HCT116 (cell line): ENCODE measurements around the gene KRTAP10-8. TPM values are rescaled to one million over a fixed set of nuclear protein-coding genes. Genes with fewer than 3 reads are reported as not detected.
"Not testable (repeated sequence)": the region's sequence is repeated elsewhere in the genome, so short reads cannot be mapped to it uniquely, and the experiment has no call there.

Source experiments
- ATAC-seq: fragments of 200-7000 bp; cut with Tn5 transposase; 2 replicates; pipeline ENCODE4 v1.9.1; 2020; ENCODE audit warnings: mild to moderate bottlenecking, moderate library complexity
- BruUV-seq: library from RNA; stranded (reverse); fragments of 400-500 nt; replicated peaks from 2 replicates; lab custom pipeline; 2021; lab: Mats Ljungman, UMichigan
- CTCF ChIA-PET: fragments of 300-600 bp; sonication (Branson Sonifier 250); formaldehyde crosslinking; loops from one replicate; lab custom pipeline; 2021; ENCODE audit warnings: antibody characterized with exemption; lab: Charles Lee
- POLR2A ChIA-PET: fragments of 300-600, 350-600 bp; sonication (Branson Sonifier 250); formaldehyde crosslinking; loops from one replicate; lab custom pipeline; 2021; ENCODE audit warnings: antibody characterized with exemption; lab: Charles Lee
- RAD21 ChIA-PET, 2 experiments: fragments of 300-600 bp; sonication (Branson Sonifier 250); formaldehyde crosslinking; loops; one replicate each; lab custom pipeline; 2023; ENCODE audit warnings: low total read pairs in 2 of 2; ENCODE audit not compliant: uncharacterized antibody in 2 of 2, unreplicated experiment in 2 of 2, low non-redundant PET in 1 of 2; lab: Charles Lee
- DNase-seq: peaks from one replicate; pipeline ENCODE4 v3.0.0-alpha.2; 2010; ENCODE audit warnings: low read depth, low spot score
- H2AFZ ChIP-seq: fragments of 200-600 bp; shearing (Covaris generic), sonication (generic); 2 replicates; pipeline ENCODE4 v1.6.1; 2017; ENCODE audit warnings: low read depth, mixed run types, mixed read lengths, antibody characterized with exemption, low read length; ENCODE audit not compliant: poor library complexity, severe bottlenecking
- H3K27ac ChIP-seq: 2 replicates; pipeline ENCODE4 v1.5.1; 2012; ENCODE audit warnings: low read depth, low read length
- H3K27me3 ChIP-seq: fragments of 200-600 bp; sonication (generic); 2 replicates; pipeline ENCODE4 v1.6.1; 2016; ENCODE audit warnings: mixed run types, low read length, mixed read lengths; ENCODE audit not compliant: insufficient read depth
- H3K36me3 ChIP-seq, 2 experiments: fragments of 200-500 bp in 1 of 2; fragments of 200-600 bp in 1 of 2; sonication (Bioruptor generic) in 1 of 2; sonication (generic) in 1 of 2; 2 replicates each; pipeline versions ENCODE4 v1.5.1 to v1.6.1; 2014 to 2016; ENCODE audit warnings: low read length in 2 of 2, inconsistent platforms in 1 of 2, mixed read lengths in 1 of 2, mixed run types in 1 of 2; ENCODE audit not compliant: insufficient read depth in 2 of 2, control insufficient read depth in 1 of 2
- H3K4me1 ChIP-seq, 2 experiments: fragments of 200-600 bp in 1 of 2; sonication (generic) in 1 of 2; 2 replicates each; pipeline versions ENCODE4 v1.5.1 to v1.6.1; 2012 to 2017; ENCODE audit warnings: low read length in 2 of 2, inconsistent platforms in 1 of 2, mild to moderate bottlenecking in 1 of 2, mixed read lengths in 1 of 2, mixed run types in 1 of 2, moderate library complexity in 1 of 2; ENCODE audit not compliant: insufficient read depth in 2 of 2, control insufficient read depth in 1 of 2
- H3K4me2 ChIP-seq: fragments of 200-600 bp; sonication (generic); 2 replicates; pipeline ENCODE4 v1.6.1; 2017; ENCODE audit warnings: mixed run types, low read length, mixed read lengths
- H3K4me3 ChIP-seq, 2 experiments: fragments of 200-600 bp in 1 of 2; sonication (generic) in 1 of 2; replicated peaks in 1 of 2; 2 replicates each; pipeline ENCODE4 v1.5.1; 2011 to 2016; ENCODE audit warnings: low read length in 2 of 2, control low read depth in 1 of 2, low read depth in 1 of 2, mild to moderate bottlenecking in 1 of 2, mixed read lengths in 1 of 2, mixed run types in 1 of 2
- H3K79me2 ChIP-seq: fragments of 200-600 bp; sonication (generic); 2 replicates; pipeline ENCODE4 v1.6.1; 2017; ENCODE audit warnings: mild to moderate bottlenecking, mixed run types, low read length, moderate library complexity, mixed read lengths; ENCODE audit not compliant: insufficient read depth
- H3K9ac ChIP-seq: fragments of 200-600 bp; sonication (generic); 2 replicates; pipeline ENCODE4 v1.6.1; 2016; ENCODE audit warnings: low read length, mixed read lengths
- H3K9me2 ChIP-seq: fragments of 200-600 bp; sonication (generic), shearing (Covaris generic); 2 replicates; pipeline ENCODE4 v1.6.1; 2017; ENCODE audit warnings: mixed run types, mild to moderate bottlenecking, moderate library complexity; ENCODE audit not compliant: insufficient read depth
- H3K9me3 ChIP-seq, 2 experiments: fragments of 200-500 bp in 1 of 2; fragments of 200-600 bp in 1 of 2; sonication (Bioruptor generic) in 1 of 2; sonication (generic) in 1 of 2; 2 replicates each; pipeline ENCODE4 v1.6.1; 2014 to 2017; ENCODE audit warnings: low read length in 2 of 2, mixed read lengths in 2 of 2, inconsistent platforms in 1 of 2, low read depth in 1 of 2, mild to moderate bottlenecking in 1 of 2, mixed run types in 1 of 2, moderate library complexity in 1 of 2; ENCODE audit not compliant: control insufficient read depth in 1 of 2, insufficient read depth in 1 of 2
- H4K20me1 ChIP-seq: fragments of 200-600 bp; sonication (generic), shearing (Covaris generic); 2 replicates; pipeline ENCODE4 v1.6.1; 2017; ENCODE audit warnings: mixed run types, mild to moderate bottlenecking, moderate library complexity; ENCODE audit not compliant: insufficient read depth
- intact Hi-C: fragments of 100-400 bp; cut with micrococcal nuclease; formaldehyde crosslinking; loops from 2 replicates; pipeline ENCODE4 v1.10.0; 2022
- total RNA-seq: library from RNA; stranded (reverse); gene quantifications from one replicate; pipeline ENCODE4 v1.2.1, GENCODE V29; 2021; ENCODE audit not compliant: unreplicated experiment
- TF ChIP-seq, protein P1 (sequence below): IDR thresholded peaks from 2 replicates; pipeline ENCODE4 v1.6.1; 2012

The KRTAP10-8 gene
- total RNA-seq, 1 experiment from 2014 or later: not detected

DNA sequence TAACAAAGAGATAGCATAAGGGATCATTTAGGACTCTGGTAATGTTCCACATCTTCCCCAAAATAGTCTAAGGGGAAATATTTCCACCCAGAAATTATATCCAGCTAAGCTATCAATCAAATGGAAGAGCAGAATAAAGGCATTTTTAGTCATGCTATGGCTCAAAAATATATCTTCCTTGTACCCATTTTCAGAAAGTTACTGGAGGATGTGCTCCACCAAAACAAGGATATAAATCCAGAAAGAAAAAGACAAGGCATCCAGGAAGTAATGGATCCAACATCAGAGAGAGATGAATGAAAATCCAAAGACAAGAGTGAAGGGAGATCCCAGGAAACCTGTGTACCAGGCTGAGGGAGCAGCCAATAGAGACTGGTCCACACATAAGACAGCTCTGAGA is 2.7 kb upstream of the KRTAP10-8 start:
- Histone ChIP-seq H4K20me1 (no peaks in the 10 kb centered on the region), H3K27ac (no peak overlapping the region)
- RAD21 ChIA-PET: no interaction called here

DNA sequence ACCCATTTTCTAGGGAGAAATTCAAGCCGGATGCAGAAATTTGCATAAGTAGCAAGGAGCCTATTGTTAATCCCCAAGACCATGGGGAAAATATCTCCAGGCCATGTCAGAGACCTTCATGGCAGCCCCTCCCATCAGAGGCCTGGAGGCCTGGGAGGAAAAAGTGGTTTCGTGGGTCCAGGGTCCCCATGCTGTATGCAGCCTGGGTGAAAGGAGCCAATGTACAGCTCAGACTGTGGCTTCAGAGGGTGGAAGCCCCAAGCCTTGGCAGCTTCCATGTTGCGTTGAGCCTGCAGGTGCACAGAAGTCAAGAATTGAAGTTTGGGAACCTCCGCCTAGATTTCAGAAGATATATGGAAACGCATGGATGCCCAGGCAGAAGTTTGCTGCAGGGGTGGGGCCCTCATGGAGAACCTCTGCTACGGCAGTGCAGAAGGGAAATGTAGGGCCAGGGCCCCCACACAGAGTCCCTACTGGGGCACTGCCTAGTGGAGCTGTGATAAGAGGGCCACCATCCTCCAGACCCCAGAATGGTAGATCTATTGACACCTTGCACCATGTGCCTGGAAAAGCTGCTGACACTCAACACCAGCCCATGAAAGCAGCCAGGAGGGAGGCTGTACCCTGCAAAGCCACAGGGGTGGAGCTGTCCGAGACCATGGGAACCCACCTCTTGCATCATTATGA is 1.6 kb upstream of the KRTAP10-8 start:
- H3K36me3 ChIP-seq, H3K4me1 ChIP-seq, BruUV-seq, H3K27me3 ChIP-seq, H2AFZ ChIP-seq, H3K9ac ChIP-seq, H3K4me3 ChIP-seq, H3K9me2 ChIP-seq, RAD21 ChIA-PET, intact Hi-C loops, CTCF ChIA-PET, H3K9me3 ChIP-seq, ATAC-seq, H3K79me2 ChIP-seq, DNase-seq, H3K27ac ChIP-seq, H3K4me2 ChIP-seq, POLR2A ChIA-PET, H4K20me1 ChIP-seq: not testable (repeated sequence)

More for the DNA sequence above, 2.7 kb upstream of the KRTAP10-8 start:
- Histone ChIP-seq H3K36me3 (no peaks in the 10 kb centered on the region), H3K4me3 (no peak overlapping the region), H2AFZ (no peak overlapping the region), H3K9me3 (peaks cover 3 to 5% of the 10 kb centered on the region in 2 experiments; a peak in 2 of 4 replicates), H3K9ac (no peak overlapping the region), H3K9me2 (no peaks in the 10 kb centered on the region), H3K4me1 (no peaks in the 10 kb centered on the region), H3K79me2 (no peaks in the 10 kb centered on the region), H3K27me3 (peaks cover 4% of the 10 kb centered on the region; the same call in 1 of the 2 replicates), H3K4me2 (no peak overlapping the region)
- ChIA-PET POLR2A (no interaction called here), CTCF (no interaction called here)
- ATAC-seq (no peak), DNase-seq (no peak)
- TF ChIP-seq, protein P1, sequence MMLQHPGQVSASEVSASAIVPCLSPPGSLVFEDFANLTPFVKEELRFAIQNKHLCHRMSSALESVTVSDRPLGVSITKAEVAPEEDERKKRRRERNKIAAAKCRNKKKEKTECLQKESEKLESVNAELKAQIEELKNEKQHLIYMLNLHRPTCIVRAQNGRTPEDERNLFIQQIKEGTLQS: no peak
- no TSS peak for BruUV-seq
- intact Hi-C loops: no loop called here
